Testis (tissue), 2 donors: ENCODE data around the gene MEF2B.

Experiments
- POLR2A ChIP-seq: fragments of 450-650 bp; IDR thresholded peaks from one replicate; pipeline ENCODE4 v1.6.1; 2017; ENCODE audit warnings: antibody characterized with exemption, mild to moderate bottlenecking, moderate library complexity
- TF ChIP-seq, protein P1 (sequence below), 3 experiments: fragments of 450-650 bp in 2 of 3; fragments of 200-600 bp in 1 of 3; sonication (generic) in 1 of 3; IDR thresholded peaks; one replicate each; pipeline ENCODE4 v1.5.1; 2016 to 2019; ENCODE audit warnings: antibody characterized with exemption in 3 of 3, mild to moderate bottlenecking in 2 of 3, moderate library complexity in 1 of 3

DNA sequence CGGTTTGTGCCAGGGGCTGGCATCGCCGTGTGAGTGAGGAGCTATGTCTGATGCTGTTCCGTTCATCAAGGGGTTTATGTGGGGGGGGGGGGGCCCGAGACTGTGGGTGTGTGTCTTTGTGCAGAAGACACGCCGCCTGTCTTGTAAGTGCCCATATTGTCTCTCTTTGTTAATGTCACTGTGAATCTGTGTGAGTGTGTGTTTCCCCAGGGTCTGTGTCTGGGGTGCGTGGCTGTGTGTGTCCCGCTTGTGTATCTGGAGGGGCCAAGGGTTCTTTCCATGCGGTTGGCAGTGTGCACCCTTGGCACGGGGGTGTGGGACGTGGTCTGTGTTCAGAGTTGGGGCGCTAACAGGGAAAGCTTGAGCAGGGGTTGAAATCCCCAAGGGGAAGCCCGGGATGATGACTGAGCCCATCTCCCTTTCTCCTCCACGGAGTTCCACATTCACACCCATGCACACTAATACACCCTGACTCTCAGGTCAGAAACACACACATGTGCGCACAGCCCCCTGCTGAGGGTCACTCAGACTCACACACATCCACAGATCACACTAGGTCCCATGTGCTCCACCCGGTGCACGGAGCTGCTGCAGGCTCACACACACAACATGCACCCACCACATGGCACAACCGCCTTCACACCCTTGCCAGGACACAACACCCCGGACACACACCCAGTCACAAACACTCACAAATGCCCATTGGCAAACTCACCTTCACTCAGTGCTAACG lies 43.5 kb upstream of the MEF2B start:
- TF ChIP-seq, protein P1, sequence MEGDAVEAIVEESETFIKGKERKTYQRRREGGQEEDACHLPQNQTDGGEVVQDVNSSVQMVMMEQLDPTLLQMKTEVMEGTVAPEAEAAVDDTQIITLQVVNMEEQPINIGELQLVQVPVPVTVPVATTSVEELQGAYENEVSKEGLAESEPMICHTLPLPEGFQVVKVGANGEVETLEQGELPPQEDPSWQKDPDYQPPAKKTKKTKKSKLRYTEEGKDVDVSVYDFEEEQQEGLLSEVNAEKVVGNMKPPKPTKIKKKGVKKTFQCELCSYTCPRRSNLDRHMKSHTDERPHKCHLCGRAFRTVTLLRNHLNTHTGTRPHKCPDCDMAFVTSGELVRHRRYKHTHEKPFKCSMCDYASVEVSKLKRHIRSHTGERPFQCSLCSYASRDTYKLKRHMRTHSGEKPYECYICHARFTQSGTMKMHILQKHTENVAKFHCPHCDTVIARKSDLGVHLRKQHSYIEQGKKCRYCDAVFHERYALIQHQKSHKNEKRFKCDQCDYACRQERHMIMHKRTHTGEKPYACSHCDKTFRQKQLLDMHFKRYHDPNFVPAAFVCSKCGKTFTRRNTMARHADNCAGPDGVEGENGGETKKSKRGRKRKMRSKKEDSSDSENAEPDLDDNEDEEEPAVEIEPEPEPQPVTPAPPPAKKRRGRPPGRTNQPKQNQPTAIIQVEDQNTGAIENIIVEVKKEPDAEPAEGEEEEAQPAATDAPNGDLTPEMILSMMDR (IDR thresholded peaks at IDR 0.05) = no peak
- no peak for TF ChIP-seq POLR2A
